OCI-LY7 (cell line): Measurements from ENCODE around the gene C11orf24. TPM values are rescaled to one million over a fixed set of nuclear protein-coding genes. Genes with fewer than 3 reads are reported as not detected.

Source experiments
- BruUV-seq: library from RNA; stranded (reverse); fragments of 400-500 nt; replicated peaks from 2 replicates; lab custom pipeline; 2021; lab: Mats Ljungman, UMichigan
- CTCF ChIA-PET: fragments of 300-600 bp; sonication (Branson Sonifier 250); formaldehyde crosslinking; loops from one replicate; lab custom pipeline; 2022; ENCODE audit warnings: antibody characterized with exemption; ENCODE audit not compliant: unreplicated experiment; lab: Charles Lee
- POLR2A ChIA-PET: fragments of 300-600 bp; sonication (Branson Sonifier 250); formaldehyde crosslinking; loops from one replicate; lab custom pipeline; 2022; ENCODE audit warnings: antibody characterized with exemption; lab: Charles Lee
- DNase-seq: peaks from one replicate; pipeline ENCODE4 v3.0.0-alpha.2; 2015; ENCODE audit warnings: low spot score
- H2AFZ ChIP-seq: fragments of 200-600 bp; sonication (generic), shearing (Covaris generic); 2 replicates; pipeline ENCODE4 v1.6.1; 2014; ENCODE audit warnings: mild to moderate bottlenecking, antibody characterized with exemption, low read length, moderate library complexity
- H3K27ac ChIP-seq: fragments of 200-600 bp; sonication (generic); 2 replicates; pipeline ENCODE4 v1.5.1; 2014; ENCODE audit warnings: mixed run types, low read depth, mild to moderate bottlenecking, moderate library complexity, low read length, inconsistent platforms; ENCODE audit not compliant: poor library complexity, severe bottlenecking
- H3K36me3 ChIP-seq: fragments of 200-600 bp; sonication (generic); 2 replicates; pipeline ENCODE4 v1.6.1; 2014; ENCODE audit warnings: mild to moderate bottlenecking, antibody characterized with exemption, low read length, moderate library complexity, mixed read lengths; ENCODE audit not compliant: insufficient read depth
- H3K4me1 ChIP-seq: fragments of 200-600 bp; sonication (generic); 2 replicates; pipeline ENCODE4 v1.5.1; 2014; ENCODE audit warnings: mild to moderate bottlenecking, low read length; ENCODE audit not compliant: insufficient read depth, poor library complexity, severe bottlenecking
- H3K4me2 ChIP-seq: fragments of 200-600 bp; sonication (generic); 2 replicates; pipeline ENCODE4 v1.6.1; 2014; ENCODE audit warnings: mild to moderate bottlenecking, low read length
- H3K4me3 ChIP-seq: fragments of 200-600 bp; sonication (generic); 2 replicates; pipeline ENCODE4 v1.5.1; 2014; ENCODE audit warnings: mild to moderate bottlenecking, low read depth, low read length; ENCODE audit not compliant: poor library complexity, severe bottlenecking
- H3K79me2 ChIP-seq: fragments of 200-600 bp; sonication (generic); 2 replicates; pipeline ENCODE4 v1.6.1; 2016; ENCODE audit warnings: low read depth, mild to moderate bottlenecking, low read length, moderate library complexity, mixed read lengths; ENCODE audit not compliant: insufficient read depth
- H3K9me2 ChIP-seq: fragments of 200-600 bp; sonication (generic); 2 replicates; pipeline ENCODE4 v1.6.1; 2016; ENCODE audit warnings: mild to moderate bottlenecking, low read length, mixed read lengths; ENCODE audit not compliant: insufficient read depth
- H3K9me3 ChIP-seq: fragments of 200-600 bp; sonication (generic); 2 replicates; pipeline ENCODE4 v1.6.1; 2014; ENCODE audit warnings: mild to moderate bottlenecking, mixed run types, low read length, mixed read lengths
- H4K20me1 ChIP-seq: fragments of 200-600 bp; sonication (generic); 2 replicates; pipeline ENCODE4 v1.6.1; 2014; ENCODE audit warnings: mild to moderate bottlenecking, antibody characterized with exemption, low read length, moderate library complexity, mixed read lengths; ENCODE audit not compliant: insufficient read depth
- CTCF ChIP-seq: fragments of 200-600 bp; sonication (generic); conservative IDR thresholded peaks from 2 replicates; pipeline ENCODE4 v1.5.1; 2014; ENCODE audit warnings: mild to moderate bottlenecking, antibody characterized with exemption, low read length, moderate library complexity, mixed read lengths
- EZH2phosphoT487 ChIP-seq: fragments of 200-600 bp; sonication (generic); IDR thresholded peaks from 2 replicates; pipeline ENCODE4 v1.6.1; 2018; ENCODE audit warnings: low read depth, borderline replicate concordance, mild to moderate bottlenecking, mixed run types, antibody characterized with exemption, low read length, moderate library complexity, mixed read lengths
- intact Hi-C: fragments of 100-400 bp; cut with micrococcal nuclease; formaldehyde crosslinking; loops from one replicate; pipeline ENCODE4 v1.10.0; 2022; ENCODE audit not compliant: unreplicated experiment
- total RNA-seq, 2 experiments: library from RNA; depleted of rRNA in 1 of 2; stranded (reverse); fragments of >200 nt in 1 of 2; shearing (Covaris generic) in 1 of 2; gene quantifications; 2 replicates each; pipeline ENCODE4 v1.2.3, GENCODE V29; 2014 to 2022

The C11orf24 gene
- total RNA-seq, 2 experiments from 2014 or later: 81.1 to 94.1 TPM

DNA sequence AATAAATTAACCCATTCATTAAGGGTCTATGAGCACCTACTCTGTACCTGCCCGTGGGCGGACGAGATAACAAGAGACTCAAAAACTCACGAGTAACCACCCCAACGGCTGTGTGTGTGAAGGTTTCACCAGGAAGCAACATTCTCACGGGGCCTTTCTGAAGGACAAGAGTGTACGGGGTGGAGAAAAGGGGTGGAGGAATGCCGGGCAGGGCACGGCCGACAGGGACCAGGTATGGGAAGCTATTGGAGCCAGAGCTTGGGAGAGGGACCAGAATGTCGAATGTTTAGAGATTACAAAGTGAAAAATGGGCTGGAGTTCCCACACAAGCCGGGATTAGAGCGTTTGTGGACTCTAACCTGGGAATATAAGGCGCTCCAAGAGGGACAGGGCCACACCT, 60.2 kb downstream of the C11orf24 start:
- Histone ChIP-seq H3K4me2 (peak overlapping the region; percentile 92), H3K9me3 (no peaks in the 10 kb centered on the region), H3K79me2 (peaks cover 38% of the 10 kb centered on the region), H3K9me2 (no peaks in the 10 kb centered on the region), H4K20me1 (peaks cover 21% of the 10 kb centered on the region), H3K36me3 (no peaks in the 10 kb centered on the region), H3K27ac (no peak overlapping the region), H2AFZ (no peak overlapping the region), H3K4me1 (peaks cover 30% of the 10 kb centered on the region), H3K4me3 (peak overlapping the region; percentile 82)
- intact Hi-C loops: loop anchor here (5.0 kb wide), 1 partner anchor 86 kb away; no protein-coding TSS in a partner anchor
- BruUV-seq: no TSS peak
- POLR2A ChIA-PET: interaction anchor here (0.6 kb wide), 2 partner anchors 9 to 182 kb away, joined by 3 read pairs; no protein-coding TSS in a partner anchor
- no peak for DNase-seq
- CTCF ChIA-PET: interaction anchor here (0.5 kb wide), 1 partner anchor 168 kb away, joined by 7 read pairs; no protein-coding TSS in a partner anchor
- TF ChIP-seq CTCF: no peak
- no peak for TF ChIP-seq EZH2phosphoT487

Other genes starting within 250 kb of the C11orf24 start
- gene NDUFS8, start 241.3 kb downstream of the C11orf24 start, total RNA-seq (2014; rRNA removed; shearing (Covaris generic)): 152 and 173 TPM in 2 replicates
- gene NDUFS8, start 241.3 kb downstream of the C11orf24 start, total RNA-seq (2022): 126 and 132 TPM in 2 replicates
- 148 and 199 TPM in 2 replicates for gene TCIRG1, start 232.9 kb downstream of the C11orf24 start, total RNA-seq (2014; rRNA removed; shearing (Covaris generic))
- 201 and 204 TPM in 2 replicates for gene TCIRG1, start 232.9 kb downstream of the C11orf24 start, total RNA-seq (2022)
- 36.1 and 38.9 TPM in 2 replicates for gene CHKA, start 150.6 kb downstream of the C11orf24 start, total RNA-seq (2014; rRNA removed; shearing (Covaris generic))
- 44.4 and 47.2 TPM in 2 replicates for gene CHKA, start 150.6 kb downstream of the C11orf24 start, total RNA-seq (2022)
- 13.9 and 14.3 TPM in 2 replicates for gene KMT5B, start 58.7 kb downstream of the C11orf24 start, total RNA-seq (2014; rRNA removed; shearing (Covaris generic))
- 26.3 and 28.8 TPM in 2 replicates for gene KMT5B, start 58.7 kb downstream of the C11orf24 start, total RNA-seq (2022)
- 0.59 and 0.60 TPM in 2 replicates for gene LRP5, start 40.6 kb upstream of the C11orf24 start, total RNA-seq (2014; rRNA removed; shearing (Covaris generic))
- 0.26 TPM in 1 of 2 replicates, not detected in the other for gene LRP5, start 40.6 kb upstream of the C11orf24 start, total RNA-seq (2022)
- gene PPP6R3, start 188.8 kb upstream of the C11orf24 start, total RNA-seq (2014; rRNA removed; shearing (Covaris generic)): 151 and 166 TPM in 2 replicates
- 122 and 132 TPM in 2 replicates for gene PPP6R3, start 188.8 kb upstream of the C11orf24 start, total RNA-seq (2022)